ENCODE measurements around the gene PLXNA2. TPM values are rescaled to one million over a fixed set of nuclear protein-coding genes. Genes with fewer than 3 reads are reported as not detected.

PLXNA2 gene

Small RNAs within 50 kb of the gene (small RNA-seq; reads per million reads assigned to genes)
- not detected for gene AL606753.1 (ENCODE audit: insufficient read depth)

Data from mesendoderm (in vitro differentiated cells).